Neural progenitor cell (in vitro differentiated cells): Measurements from ENCODE around the gene PRIM2. TPM values are rescaled to one million over a fixed set of nuclear protein-coding genes. Genes with fewer than 3 reads are reported as not detected.
"Not testable (repeated sequence)": the region's sequence is repeated elsewhere in the genome, so short reads cannot be mapped to it uniquely, and the experiment has no call there.

Experiments used
- DNase-seq: peaks from one replicate; pipeline ENCODE4 v3.0.0-alpha.2; 2016; ENCODE audit warnings: low spot score
- H2AFZ ChIP-seq: fragments of 200-600 bp; sonication (generic); replicated peaks from 2 replicates; pipeline ENCODE4 v1.6.1; 2016; ENCODE audit warnings: antibody characterized with exemption
- H3F3A ChIP-seq: fragments of 200-600 bp; sonication (generic); 2 replicates; pipeline ENCODE4 v1.6.1; 2016; ENCODE audit warnings: antibody characterized with exemption, low read depth
- H3K27ac ChIP-seq: fragments of 200-600 bp; sonication (generic); 2 replicates; pipeline ENCODE4 v1.5.1; 2016; ENCODE audit warnings: mild to moderate bottlenecking
- H3K27me3 ChIP-seq: fragments of 200-600 bp; sonication (generic); 2 replicates; pipeline ENCODE4 v1.6.1; 2016; ENCODE audit warnings: mild to moderate bottlenecking, moderate library complexity
- H3K36me3 ChIP-seq: fragments of 200-600 bp; sonication (generic); 2 replicates; pipeline ENCODE4 v1.5.1; 2016
- H3K4me1 ChIP-seq: fragments of 200-600 bp; sonication (generic); 2 replicates; pipeline ENCODE4 v1.6.1; 2016; ENCODE audit warnings: mixed run types
- H3K4me2 ChIP-seq: fragments of 200-600 bp; sonication (generic); 2 replicates; pipeline ENCODE4 v1.6.1; 2016
- H3K4me3 ChIP-seq: fragments of 200-600 bp; sonication (generic); 2 replicates; pipeline ENCODE4 v1.5.1; 2016
- H3K79me2 ChIP-seq: fragments of 200-600 bp; sonication (generic); 2 replicates; pipeline ENCODE4 v1.6.1; 2016; ENCODE audit warnings: low read depth
- H3K9ac ChIP-seq: fragments of 200-600 bp; sonication (generic); 2 replicates; pipeline ENCODE4 v1.6.1; 2016
- H3K9me3 ChIP-seq: fragments of 200-600 bp; sonication (generic); 2 replicates; pipeline ENCODE4 v1.5.1; 2016; ENCODE audit warnings: low read depth
- H4K20me1 ChIP-seq: fragments of 200-600 bp; sonication (generic); 2 replicates; pipeline ENCODE4 v1.6.1; 2016; ENCODE audit warnings: low read depth
- H3K27ac Mint-ChIP-seq: 3 replicates; pipeline ENCODE4 v1.8.0; 2021; ENCODE audit warnings: mixed read lengths
- H3K27me3 Mint-ChIP-seq: 2 replicates; pipeline ENCODE4 v1.8.0; 2022; ENCODE audit warnings: low read depth, mild to moderate bottlenecking, inconsistent platforms, moderate library complexity, mixed read lengths; ENCODE audit not compliant: insufficient read depth
- H3K36me3 Mint-ChIP-seq: 3 replicates; pipeline ENCODE4 v1.8.0; 2021; ENCODE audit warnings: mixed read lengths
- H3K4me1 Mint-ChIP-seq: 3 replicates; pipeline ENCODE4 v1.8.0; 2021; ENCODE audit warnings: mixed read lengths
- H3K4me3 Mint-ChIP-seq: 3 replicates; pipeline ENCODE4 v1.8.0; 2021; ENCODE audit warnings: mild to moderate bottlenecking, moderate library complexity, mixed read lengths
- H3K9me3 Mint-ChIP-seq: 3 replicates; pipeline ENCODE4 v1.8.0; 2020; ENCODE audit warnings: mixed read lengths
- CTCF ChIP-seq: fragments of 200-600 bp; sonication (generic); IDR thresholded peaks from 2 replicates; pipeline ENCODE4 v1.5.1; 2017; ENCODE audit warnings: antibody characterized with exemption, mild to moderate bottlenecking
- EZH2 ChIP-seq: fragments of 200-600 bp; sonication (generic); IDR thresholded peaks from 2 replicates; pipeline ENCODE4 v1.6.1; 2017; ENCODE audit warnings: antibody characterized with exemption, mild to moderate bottlenecking, moderate library complexity
- EZH2phosphoT487 ChIP-seq: fragments of 200-600 bp; sonication (generic); IDR thresholded peaks from 2 replicates; pipeline ENCODE4 v1.6.1; 2017; ENCODE audit warnings: antibody characterized with exemption
- total RNA-seq: library from RNA; depleted of rRNA; stranded (reverse); fragments of >200 nt; gene quantifications from 2 replicates; pipeline ENCODE4 v1.2.3, GENCODE V29; 2015; ENCODE audit warnings: low replicate concordance

PRIM2 gene
- total RNA-seq, 1 donor from 2014 or later: 81.0 TPM

GRCh38 chr6:57328074-57328473, 10.6 kb downstream of the PRIM2 start:
- Histone ChIP-seq H2AFZ (no peak overlapping the region), H3K9ac (no peak overlapping the region), H3K79me2 (peaks cover 62% of the 10 kb centered on the region), H3F3A (no peaks in the 10 kb centered on the region), H4K20me1 (no peaks in the 10 kb centered on the region), H3K36me3 (peaks cover 76% of the 10 kb centered on the region), H3K27me3 (no peaks in the 10 kb centered on the region), H3K4me2 (no peak overlapping the region), H3K9me3 (peaks cover 8% of the 10 kb centered on the region), H3K27ac (no peak overlapping the region), H3K4me3 (no peak overlapping the region), H3K4me1 (no peaks in the 10 kb centered on the region)
- H3K9me3 Mint-ChIP-seq: peaks cover 52% of the 10 kb centered on the region
- H3K36me3 Mint-ChIP-seq: peaks cover 68% of the 10 kb centered on the region
- TF ChIP-seq CTCF (no peak), EZH2 (no peak), EZH2phosphoT487 (no peak)
- H3K27ac Mint-ChIP-seq: no peak overlapping the region
- no peak for DNase-seq
- H3K4me3 Mint-ChIP-seq: no peak overlapping the region
- H3K4me1 Mint-ChIP-seq: no peaks in the 10 kb centered on the region
- peaks cover 5% of the 10 kb centered on the region for H3K27me3 Mint-ChIP-seq

DNA sequence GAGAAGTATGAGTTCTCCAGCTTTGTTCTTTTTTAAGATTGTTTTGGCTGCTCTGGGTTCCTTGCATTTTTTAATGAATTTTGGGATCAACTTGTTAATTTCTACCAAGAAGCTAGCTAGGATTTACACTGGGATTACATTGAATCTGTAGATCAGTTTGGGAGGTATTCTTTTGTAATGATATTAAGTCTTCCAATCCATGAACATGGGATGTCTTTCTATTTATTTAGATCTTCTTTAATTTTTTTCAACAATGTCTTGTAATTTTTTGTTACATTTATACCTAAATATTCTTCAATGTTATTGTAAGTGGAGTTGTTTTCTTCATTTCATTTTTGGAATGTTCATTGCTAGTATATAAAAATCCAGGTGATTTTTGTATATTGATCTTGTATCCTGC, 12.5 kb downstream of the PRIM2 start:
- no peak for TF ChIP-seq EZH2
- TF ChIP-seq EZH2phosphoT487: no peak
- no peak for TF ChIP-seq CTCF
- Histone ChIP-seq H3K9ac (no peak overlapping the region), H3K27ac (no peak overlapping the region), H3K4me2 (no peak overlapping the region), H3K4me1 (no peaks in the 10 kb centered on the region), H3K4me3 (no peak overlapping the region), H3F3A (no peaks in the 10 kb centered on the region), H3K36me3 (peaks cover 84% of the 10 kb centered on the region), H4K20me1 (no peaks in the 10 kb centered on the region), H3K27me3 (no peaks in the 10 kb centered on the region), H3K79me2 (peaks cover 73% of the 10 kb centered on the region), H2AFZ (no peak overlapping the region), H3K9me3 (peaks cover 22% of the 10 kb centered on the region)
- Mint-ChIP-seq H3K4me3 (no peak overlapping the region), H3K9me3 (peaks cover 66% of the 10 kb centered on the region), H3K27ac (no peak overlapping the region), H3K4me1 (no peaks in the 10 kb centered on the region), H3K27me3 (peaks cover 5% of the 10 kb centered on the region), H3K36me3 (peaks cover 77% of the 10 kb centered on the region)
- DNase-seq: no peak

- H3K36me3 ChIP-seq: no peaks in the 10 kb centered on the region
- DNase-seq: no peak
- H3K4me3 Mint-ChIP-seq: no peak overlapping the region
- peaks cover 2% of the 10 kb centered on the region for H3K27me3 Mint-ChIP-seq
- no peaks in the 10 kb centered on the region for H3K4me1 Mint-ChIP-seq
- no peak overlapping the region for H3K27ac Mint-ChIP-seq
- H3K9me3 Mint-ChIP-seq: peaks cover 8% of the 10 kb centered on the region
- no peaks in the 10 kb centered on the region for H3F3A ChIP-seq
- no peak overlapping the region for H3K27ac ChIP-seq
- H3K9ac ChIP-seq: no peak overlapping the region
- peaks cover 32% of the 10 kb centered on the region for H3K36me3 Mint-ChIP-seq
- H3K9me3 ChIP-seq: no peaks in the 10 kb centered on the region
- no peaks in the 10 kb centered on the region for H3K27me3 ChIP-seq
- H4K20me1 ChIP-seq: no peaks in the 10 kb centered on the region
- peaks cover 16% of the 10 kb centered on the region for H3K79me2 ChIP-seq
- H3K4me3 ChIP-seq: no peak overlapping the region
- H3K4me2 ChIP-seq: no peak overlapping the region
- TF ChIP-seq CTCF: no peak
- no peak for TF ChIP-seq EZH2phosphoT487
- no peak for TF ChIP-seq EZH2
- H3K4me1 ChIP-seq: no peaks in the 10 kb centered on the region
- H2AFZ ChIP-seq: no peak overlapping the region
These were observed 24.8 kb downstream of the PRIM2 start for GRCh38 chr6:57342148-57342669.

GRCh38 chr6:57343342-57343741, 25.9 kb downstream of the PRIM2 start:
- not testable (repeated sequence) for H3K9me3 Mint-ChIP-seq, H3K27me3 ChIP-seq, H3K27ac ChIP-seq, H3K9ac ChIP-seq, H3K9me3 ChIP-seq, H3K4me3 ChIP-seq, H3K27ac Mint-ChIP-seq, H3F3A ChIP-seq, DNase-seq, H4K20me1 ChIP-seq, H3K36me3 ChIP-seq, H3K27me3 Mint-ChIP-seq, H3K4me3 Mint-ChIP-seq, H2AFZ ChIP-seq, H3K4me2 ChIP-seq, H3K4me1 ChIP-seq, H3K4me1 Mint-ChIP-seq
- H3K36me3 Mint-ChIP-seq: peaks cover 33% of the 10 kb centered on the region
- H3K79me2 ChIP-seq: peaks cover 20% of the 10 kb centered on the region

- not testable (repeated sequence) for H3K27ac ChIP-seq, H3K4me3 Mint-ChIP-seq, H3K36me3 ChIP-seq, H3K9me3 ChIP-seq, H4K20me1 ChIP-seq, H3K4me1 ChIP-seq, H3K27ac Mint-ChIP-seq, DNase-seq, H2AFZ ChIP-seq, H3K4me1 Mint-ChIP-seq, H3K27me3 ChIP-seq, H3K27me3 Mint-ChIP-seq, H3K9me3 Mint-ChIP-seq, H3K4me2 ChIP-seq, H3K9ac ChIP-seq, H3K4me3 ChIP-seq, H3F3A ChIP-seq
- H3K79me2 ChIP-seq: peaks cover 21% of the 10 kb centered on the region
- H3K36me3 Mint-ChIP-seq: peaks cover 30% of the 10 kb centered on the region
These were observed 29.3 kb downstream of the PRIM2 start for GRCh38 chr6:57346715-57347114.

- peaks cover 25% of the 10 kb centered on the region for H3K79me2 ChIP-seq
- not testable (repeated sequence) for H3K27ac ChIP-seq, H3K36me3 ChIP-seq, H3F3A ChIP-seq, DNase-seq, H3K9ac ChIP-seq, H4K20me1 ChIP-seq, H3K4me3 ChIP-seq, H3K4me3 Mint-ChIP-seq, H3K9me3 ChIP-seq, H3K27me3 ChIP-seq, H2AFZ ChIP-seq, H3K4me2 ChIP-seq, H3K4me1 ChIP-seq, H3K9me3 Mint-ChIP-seq, H3K4me1 Mint-ChIP-seq, H3K27ac Mint-ChIP-seq, H3K27me3 Mint-ChIP-seq
- peaks cover 26% of the 10 kb centered on the region for H3K36me3 Mint-ChIP-seq
These were observed 30.2 kb downstream of the PRIM2 start for GRCh38 chr6:57347597-57347996.
